GM12892 (cell line): ENCODE results near the gene KRTAP1-5.
"Not testable (repeated sequence)": the region's sequence is repeated elsewhere in the genome, so short reads cannot be mapped to it uniquely, and the experiment has no call there.

Experiments
- POLR2A ChIP-seq: IDR thresholded peaks from 2 replicates; pipeline ENCODE4 v1.6.1; 2011; ENCODE audit warnings: low read depth, low read length, control low read depth
- TAF1 ChIP-seq: IDR thresholded peaks from 2 replicates; pipeline ENCODE4 v1.6.1; 2011; ENCODE audit warnings: low read depth, mild to moderate bottlenecking, control low read depth, low read length, borderline replicate concordance

DNA sequence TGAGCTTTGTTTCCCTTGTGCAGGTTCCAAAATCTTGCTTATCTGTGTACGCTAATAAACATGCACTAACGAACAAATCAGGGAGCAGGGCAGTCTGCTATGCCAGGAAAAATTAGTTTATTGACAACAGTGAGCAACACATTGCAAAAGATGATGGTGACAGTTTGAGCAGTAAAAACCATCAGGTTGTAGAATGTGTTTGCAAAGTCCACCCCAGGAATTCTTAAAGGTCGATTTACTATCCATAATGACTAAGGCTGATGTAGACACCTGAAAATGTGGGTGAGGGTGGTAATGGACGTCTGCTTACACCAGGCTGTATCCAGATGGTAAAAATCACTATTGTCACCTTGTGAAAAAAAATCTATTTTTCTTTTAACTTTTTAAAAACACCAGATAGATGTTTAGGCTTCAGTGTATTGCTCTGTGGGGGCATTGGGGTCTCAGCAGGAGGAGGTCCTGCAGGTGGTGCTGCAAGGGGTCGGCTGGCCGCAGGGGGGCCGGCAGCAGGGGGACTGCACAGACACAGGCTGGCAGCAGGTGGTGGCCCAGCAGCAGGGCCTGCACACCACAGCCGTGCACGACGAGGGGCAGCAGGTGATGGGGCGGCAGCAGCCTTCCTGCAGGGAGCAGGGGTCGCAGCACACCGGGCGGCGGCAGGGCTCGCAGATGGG, 38.1 kb upstream of the KRTAP1-5 start:
- not testable (repeated sequence) for TF ChIP-seq TAF1, POLR2A
